ENCODE results near the gene ECHDC1.
A peak's percentile ranks its signal among the peaks of the same experiment; 100 is the strongest.

ECHDC1 gene

GRCh38 chr6:127289934-127290333 is 53.5 kb downstream of the ECHDC1 start:
- no peak for DNase-seq (ENCODE audit: low read depth)

DNA sequence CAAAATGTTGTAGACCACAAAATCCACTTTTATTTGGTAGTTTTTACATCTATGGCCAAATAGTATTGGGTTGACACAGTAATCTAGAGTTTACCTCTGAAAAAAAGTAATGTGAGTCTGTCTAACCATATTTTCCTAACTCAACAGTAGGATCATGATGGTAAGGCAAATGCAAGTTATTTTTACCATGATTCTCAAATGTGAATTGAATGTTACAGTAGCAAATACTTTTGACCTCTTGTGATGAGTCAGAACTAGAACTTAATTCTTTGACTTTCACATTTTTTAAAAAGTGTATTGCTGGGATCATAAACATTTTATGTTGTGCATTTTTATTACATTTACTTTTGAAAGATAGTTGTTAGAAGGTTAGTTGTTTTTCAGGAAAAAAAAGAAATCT is 54.7 kb downstream of the ECHDC1 start:
- peak; percentile 48 for DNase-seq (ENCODE audit: low read depth)

DNA sequence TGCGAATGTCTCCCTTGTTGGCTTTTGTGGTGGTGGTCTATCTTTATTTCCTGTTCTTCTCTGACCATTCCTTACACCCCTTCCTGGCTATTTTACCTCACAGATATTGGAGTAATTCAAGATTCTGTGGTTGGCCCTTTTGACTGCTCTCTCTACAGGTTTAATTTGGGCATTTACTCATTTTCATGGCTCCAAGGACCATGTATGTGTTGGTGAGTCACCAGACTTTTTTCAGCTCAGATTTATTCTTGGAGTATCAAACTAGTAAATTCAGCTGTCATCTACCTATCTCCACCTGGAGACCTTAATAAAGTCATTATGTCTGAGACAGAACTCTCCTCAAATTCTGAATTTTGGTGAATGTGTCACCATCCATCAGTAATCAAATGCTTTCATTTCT is 61.2 kb downstream of the ECHDC1 start:
- DNase-seq (ENCODE audit: low read depth) = no peak

DNA sequence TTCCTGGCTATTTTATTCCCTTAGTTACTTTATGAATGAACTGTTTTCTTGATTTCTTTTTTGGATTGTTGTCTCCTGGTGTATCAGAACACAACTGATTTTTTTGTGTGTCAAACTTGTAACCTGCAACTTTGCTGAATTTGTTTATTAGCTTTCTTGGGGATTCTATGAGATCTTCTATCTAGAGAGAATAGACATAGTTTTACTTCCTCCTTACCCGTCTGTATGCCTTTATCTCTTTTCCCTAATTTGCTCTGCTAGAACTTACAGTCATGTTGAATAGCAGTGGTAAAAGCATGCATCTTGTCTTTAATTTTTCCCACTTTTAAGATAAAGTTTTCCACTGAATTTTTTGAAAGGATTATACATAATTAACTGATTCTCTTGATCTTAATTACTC is 63.6 kb downstream of the ECHDC1 start:
- DNase-seq (ENCODE audit: low read depth) = no peak

DNA sequence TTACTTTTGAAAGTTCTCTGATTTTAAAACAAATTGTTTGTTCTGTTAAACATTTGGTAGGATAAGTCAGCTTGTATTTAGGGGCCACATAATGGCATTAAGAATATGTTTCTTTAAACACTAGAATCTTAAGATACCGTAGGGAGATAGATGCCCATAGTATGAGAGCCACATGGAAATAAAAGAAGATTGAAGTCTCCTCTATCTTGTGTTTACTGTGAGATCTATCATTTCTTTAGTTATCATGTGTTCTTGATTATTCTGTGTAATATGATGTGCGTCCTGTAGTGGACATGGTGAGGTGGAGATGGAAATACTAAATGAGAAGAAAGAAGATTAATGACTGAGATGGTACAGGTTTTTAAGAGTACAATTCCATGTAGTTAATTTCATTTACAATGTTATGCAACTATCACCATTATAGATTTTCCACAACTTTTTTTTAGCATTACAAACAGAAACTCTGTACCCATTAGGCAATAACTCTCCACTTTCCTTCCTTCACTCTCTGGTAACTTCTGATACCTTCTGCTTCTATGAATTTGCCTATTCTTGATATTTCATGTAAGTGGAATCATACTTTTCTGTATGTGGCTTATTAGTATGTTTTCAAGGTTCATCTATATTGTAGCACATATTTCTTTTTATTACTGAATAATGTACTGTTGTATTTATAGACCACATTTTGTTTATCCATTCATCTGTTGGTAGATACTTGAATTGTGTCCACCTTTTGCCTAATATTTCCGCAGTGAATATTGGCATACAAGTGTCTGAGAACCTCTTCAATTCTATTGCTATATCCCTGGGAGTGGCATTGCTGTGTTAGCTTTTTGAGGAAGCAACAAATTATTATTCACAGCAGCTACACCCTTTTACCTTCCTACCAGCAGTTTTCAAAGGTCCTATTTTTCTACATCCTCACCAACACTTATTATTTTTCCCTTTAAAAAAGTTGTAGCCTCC is 65.2 kb downstream of the ECHDC1 start:
- no peak for DNase-seq (ENCODE audit: low read depth)

DNA sequence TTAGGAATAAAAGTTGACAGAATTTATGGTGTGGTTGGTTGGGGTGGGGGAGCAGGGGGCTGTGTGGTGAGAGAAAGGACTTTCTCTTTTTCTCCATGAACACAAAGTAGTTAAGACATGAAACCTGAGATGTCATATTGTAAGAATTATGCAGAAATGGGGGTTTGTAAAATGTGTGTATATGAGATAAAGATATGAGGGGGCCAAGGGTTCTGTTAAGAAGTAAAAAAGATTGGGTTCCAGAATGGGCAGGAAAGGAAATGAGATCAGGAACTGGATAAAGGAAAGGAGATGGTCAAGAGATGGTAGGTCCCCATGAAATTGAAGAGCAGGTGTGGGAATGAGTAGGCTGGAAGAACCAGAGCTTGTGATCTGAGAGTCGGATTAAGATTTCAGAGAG is 67.1 kb downstream of the ECHDC1 start:
- DNase-seq (ENCODE audit: low read depth) = no peak

GRCh38 chr6:127273499-127273898 is 69.9 kb downstream of the ECHDC1 start:
- DNase-seq (ENCODE audit: low read depth) = no peak

- no peak for DNase-seq (ENCODE audit: low read depth)
Measured at GRCh38 chr6:127272576-127272975, 70.8 kb downstream of the ECHDC1 start.

GRCh38 chr6:127267646-127268625 is 75.5 kb downstream of the ECHDC1 start:
- no peak for DNase-seq (ENCODE audit: low read depth)

- peak; percentile 40 for DNase-seq (ENCODE audit: low read depth)
Measured at GRCh38 chr6:127266892-127267645, 76.3 kb downstream of the ECHDC1 start.

- peak; percentile 86 for DNase-seq (ENCODE audit: low read depth)
Measured at GRCh38 chr6:127266178-127266891, 77.1 kb downstream of the ECHDC1 start, which contains the start of gene RNF146. TSS of gene RNF146 (plus strand) at chr6:127266864. CDS start at chr6:127280339, 13,475 bp downstream.

DNA sequence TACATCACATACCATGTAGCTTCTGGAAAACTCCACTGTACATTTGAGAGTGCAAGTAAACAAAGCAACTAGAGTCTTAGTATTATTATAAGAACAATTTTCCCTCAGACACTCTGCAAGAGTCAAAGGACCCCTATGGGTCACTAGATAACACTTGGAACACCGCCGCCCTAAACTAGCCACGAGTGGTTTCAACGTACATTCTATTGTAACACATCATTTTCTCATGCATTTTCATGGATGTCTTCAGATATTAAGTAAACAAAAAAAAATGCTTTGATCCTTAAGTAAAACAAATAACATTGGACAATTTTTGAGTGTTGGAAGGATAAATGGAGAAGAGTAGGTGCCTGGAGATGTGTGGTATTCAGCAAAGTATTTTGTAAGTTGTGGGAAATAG is 79.9 kb downstream of the ECHDC1 start:
- no peak for DNase-seq (ENCODE audit: low read depth)

GRCh38 chr6:127262896-127263295 is 80.5 kb downstream of the ECHDC1 start:
- no peak for DNase-seq (ENCODE audit: low read depth)

GRCh38 chr6:127255286-127255685 is 88.1 kb downstream of the ECHDC1 start:
- DNase-seq (ENCODE audit: low read depth) = no peak

GRCh38 chr6:127249621-127250020 is 93.8 kb downstream of the ECHDC1 start:
- DNase-seq (ENCODE audit: low read depth) = no peak

- DNase-seq (ENCODE audit: low read depth) = no peak
Measured at GRCh38 chr6:127247114-127248096, 96.0 kb downstream of the ECHDC1 start.

DNA sequence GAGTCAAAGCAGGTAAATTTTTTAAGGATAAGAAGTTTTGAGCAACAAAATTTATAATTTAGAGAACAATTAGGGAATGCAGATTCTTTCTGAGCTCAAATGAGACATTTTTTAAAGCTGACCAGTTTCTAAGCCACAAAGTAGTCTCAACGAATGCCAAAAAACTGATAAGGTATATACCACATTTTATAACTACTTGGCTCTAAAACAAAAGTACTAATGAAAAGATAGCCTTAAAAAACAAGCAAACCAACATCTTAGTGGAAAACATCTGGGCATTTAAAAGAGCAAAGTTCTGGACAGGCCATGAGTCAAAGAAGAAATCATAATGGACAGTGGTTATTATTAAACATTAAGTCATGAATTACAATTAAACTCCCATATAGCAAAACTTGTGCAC is 99.9 kb downstream of the ECHDC1 start:
- no peak for DNase-seq (ENCODE audit: low read depth)

All from iris pigment epithelial cell (primary cell).